Stimulated activated CD4-positive, alpha-beta T cell treated with anti-CD3 and anti-CD28 coated beads, Interleukin-1b, Interleukin-23, amount 100 ng/mL, for 4 hours (primary cell): ENCODE measurements around the gene WFS1.
A peak's percentile ranks its signal among the peaks of the same experiment; 100 is the strongest.

Source experiments
- DNase-seq, 2 donors: peaks; one replicate each; pipeline ENCODE4 v3.0.0-alpha.2; 2020; ENCODE audit warnings: low read depth in 2 of 2

WFS1 gene

GRCh38 chr4:6235901-6236640, 33.6 kb upstream of the WFS1 start:
- no peak for DNase-seq

GRCh38 chr4:6236816-6237390, 32.7 kb upstream of the WFS1 start:
- DNase-seq: no peak

GRCh38 chr4:6239486-6239885, 30.2 kb upstream of the WFS1 start:
- no peak for DNase-seq

GRCh38 chr4:6239968-6240367, 29.7 kb upstream of the WFS1 start:
- no peak for DNase-seq

GRCh38 chr4:6241062-6241845, 28.4 kb upstream of the WFS1 start:
- no peak for DNase-seq

- no peak for DNase-seq
These were observed 27.2 kb upstream of the WFS1 start for GRCh38 chr4:6242271-6243029.

- no peak for DNase-seq
These were observed 24.1 kb upstream of the WFS1 start for GRCh38 chr4:6245246-6246169.

GRCh38 chr4:6246170-6246634, 23.4 kb upstream of the WFS1 start:
- DNase-seq: no peak

GRCh38 chr4:6248394-6248793, 21.3 kb upstream of the WFS1 start:
- no peak for DNase-seq

GRCh38 chr4:6250235-6250983, 19.2 kb upstream of the WFS1 start:
- DNase-seq: peak in 1 of 2 donors; percentile 31

GRCh38 chr4:6250984-6251295, 18.7 kb upstream of the WFS1 start:
- DNase-seq: no peak

- DNase-seq: no peak
These were observed 18.3 kb upstream of the WFS1 start for GRCh38 chr4:6251365-6251764.

GRCh38 chr4:6252051-6252450, 17.6 kb upstream of the WFS1 start:
- no peak for DNase-seq

GRCh38 chr4:6253111-6253510, 16.5 kb upstream of the WFS1 start:
- no peak for DNase-seq

- DNase-seq: no peak
These were observed 15.7 kb upstream of the WFS1 start for GRCh38 chr4:6253961-6254360.

- no peak for DNase-seq
These were observed 13.5 kb upstream of the WFS1 start for GRCh38 chr4:6256141-6256540.

GRCh38 chr4:6257247-6258025, 12.2 kb upstream of the WFS1 start:
- DNase-seq: no peak

- DNase-seq: no peak
These were observed 11.7 kb upstream of the WFS1 start for GRCh38 chr4:6258026-6258360.

GRCh38 chr4:6258741-6259140, 10.9 kb upstream of the WFS1 start:
- DNase-seq: no peak

- no peak for DNase-seq
These were observed 9.8 kb upstream of the WFS1 start for GRCh38 chr4:6259886-6260285.
